Measurements from ENCODE around the gene FHDC1. TPM values are rescaled to one million over a fixed set of nuclear protein-coding genes. Genes with fewer than 3 reads are reported as not detected.

FHDC1 gene
- total RNA-seq, 1 experiment from 2014 or later: 19.9 TPM

DNA sequence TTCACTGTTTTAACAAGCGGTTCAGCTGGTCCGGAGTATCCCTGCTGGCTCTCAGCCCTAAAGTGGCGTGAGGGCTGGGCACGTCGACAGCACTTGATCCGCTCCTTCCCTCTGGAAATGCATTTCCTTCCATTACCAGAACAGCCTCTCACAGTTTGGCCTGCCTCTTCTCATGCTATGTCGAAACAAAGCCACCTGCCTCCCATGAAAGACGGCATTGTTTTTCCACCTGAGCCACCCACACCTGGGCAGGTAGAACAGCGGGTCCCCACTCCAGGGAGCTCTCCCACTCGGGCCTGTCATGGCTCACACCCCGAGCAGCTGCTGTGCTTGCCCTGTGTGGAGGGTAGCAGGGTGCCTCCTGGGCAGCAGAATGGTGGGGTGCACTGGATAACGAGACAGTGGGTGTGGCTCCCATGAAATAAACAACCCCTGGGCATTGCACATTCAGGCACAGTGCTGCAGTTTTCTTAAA is 86.2 kb downstream of the FHDC1 start:
- Mint-ChIP-seq H3K27me3 (ENCODE audit: low read depth) (peaks cover 4% of the 10 kb centered on the region), H3K4me3 (no peak overlapping the region), H3K36me3 (ENCODE audit: insufficient read depth in 1 of 3, low read depth in 3 of 3) (no peaks in the 10 kb centered on the region; a peak in 2 of 7 replicates), H3K4me1 (peaks cover 30 to 37% of the 10 kb centered on the region in 2 experiments), H3K27ac (no peak overlapping the region), H3K9me3 (no peaks in the 10 kb centered on the region)
- Histone ChIP-seq H3K23me2 (ENCODE audit: insufficient read length, low read depth, low read length, poor library complexity, severe bottlenecking) (no peaks in the 10 kb centered on the region), H4K91ac (ENCODE audit: insufficient read length, low read depth, low read length) (no peak overlapping the region), H3K14ac (ENCODE audit: insufficient read depth, low read length) (no peak overlapping the region), H3K18ac (ENCODE audit: insufficient read length, low read depth, low read length) (no peak overlapping the region), H3K27ac (ENCODE audit: insufficient read length, low read depth, low read length) (no peak overlapping the region), H2BK12ac (ENCODE audit: insufficient read length, low read depth, low read length) (no peak overlapping the region), H3K56ac (ENCODE audit: insufficient read length, low read depth, low read length) (no peak overlapping the region), H2BK15ac (ENCODE audit: low read depth, low read length) (no peak overlapping the region), H4K20me1 (ENCODE audit: control insufficient read depth, insufficient read depth, insufficient read length) (peaks cover 2% of the 10 kb centered on the region), H3K79me1 (ENCODE audit: insufficient read depth, low read depth, low read length, poor library complexity, severe bottlenecking) (no peaks in the 10 kb centered on the region), H3K23ac (ENCODE audit: insufficient read length, low read depth, low read length) (no peak overlapping the region), H3K4me2 (ENCODE audit: insufficient read depth, insufficient read length, low read length) (no peak overlapping the region), H3T11ph (ENCODE audit: low read length) (no peak overlapping the region), H3K9me3 (ENCODE audit: control insufficient read depth, low read depth, low read length) (no peaks in the 10 kb centered on the region), H3K4me1 (ENCODE audit: insufficient read depth, low read length) (no peaks in the 10 kb centered on the region; the same call in 1 of the 2 replicates), H3K79me2 (ENCODE audit: insufficient read depth, low read length) (no peaks in the 10 kb centered on the region), H2BK20ac (ENCODE audit: low read depth, low read length, poor library complexity, severe bottlenecking) (no peak overlapping the region), H4K5ac (ENCODE audit: insufficient read length, low read depth, low read length) (no peak overlapping the region), H4K8ac (replicated peaks; ENCODE audit: insufficient read length, low read depth, low read length) (no peak overlapping the region), H2BK120ac (ENCODE audit: low read depth, low read length, poor library complexity, severe bottlenecking) (no peak overlapping the region), H3K9ac (ENCODE audit: extremely low read depth, insufficient read length, low read length) (no peak overlapping the region), H2AFZ (ENCODE audit: low read length) (no peak overlapping the region), H3K27me3 (ENCODE audit: insufficient read depth, low read length) (no peaks in the 10 kb centered on the region), H2AK5ac (ENCODE audit: insufficient read length, low read length) (no peak overlapping the region), H3K4ac (ENCODE audit: low read depth, low read length) (no peak overlapping the region), H2BK5ac (ENCODE audit: insufficient read length, low read length) (no peak overlapping the region)
- DNase-seq: no peak
- no CpG with 5 or more reads among the region's 12 CpGs for WGBS (ENCODE audit: extremely low coverage, insufficient read length, low lambda C conversion rate)
- TF ChIP-seq, protein P1, sequence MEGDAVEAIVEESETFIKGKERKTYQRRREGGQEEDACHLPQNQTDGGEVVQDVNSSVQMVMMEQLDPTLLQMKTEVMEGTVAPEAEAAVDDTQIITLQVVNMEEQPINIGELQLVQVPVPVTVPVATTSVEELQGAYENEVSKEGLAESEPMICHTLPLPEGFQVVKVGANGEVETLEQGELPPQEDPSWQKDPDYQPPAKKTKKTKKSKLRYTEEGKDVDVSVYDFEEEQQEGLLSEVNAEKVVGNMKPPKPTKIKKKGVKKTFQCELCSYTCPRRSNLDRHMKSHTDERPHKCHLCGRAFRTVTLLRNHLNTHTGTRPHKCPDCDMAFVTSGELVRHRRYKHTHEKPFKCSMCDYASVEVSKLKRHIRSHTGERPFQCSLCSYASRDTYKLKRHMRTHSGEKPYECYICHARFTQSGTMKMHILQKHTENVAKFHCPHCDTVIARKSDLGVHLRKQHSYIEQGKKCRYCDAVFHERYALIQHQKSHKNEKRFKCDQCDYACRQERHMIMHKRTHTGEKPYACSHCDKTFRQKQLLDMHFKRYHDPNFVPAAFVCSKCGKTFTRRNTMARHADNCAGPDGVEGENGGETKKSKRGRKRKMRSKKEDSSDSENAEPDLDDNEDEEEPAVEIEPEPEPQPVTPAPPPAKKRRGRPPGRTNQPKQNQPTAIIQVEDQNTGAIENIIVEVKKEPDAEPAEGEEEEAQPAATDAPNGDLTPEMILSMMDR (conservative IDR thresholded peaks at IDR 0.05): no peak

Data from H9 (cell line).